Lower leg skin (tissue), 4 donors: Measurements from ENCODE around the gene HMCES. TPM values are rescaled to one million over a fixed set of nuclear protein-coding genes. Genes with fewer than 3 reads are reported as not detected.

ENCODE experiments used
- DNase-seq, 2 donors: peaks; one replicate each; pipeline ENCODE4 v3.0.0-alpha.2; 2019; ENCODE audit warnings: low spot score in 2 of 2
- H3K4me3 ChIP-seq: fragments of 200-600 bp; sonication (generic); 2 replicates; pipeline ENCODE4 v1.5.1; 2017; ENCODE audit warnings: mild to moderate bottlenecking, low read depth; ENCODE audit not compliant: poor library complexity, severe bottlenecking
- CTCF ChIP-seq, 3 donors: fragments of 450-650 bp; IDR thresholded peaks; one replicate each; pipeline ENCODE4 v1.5.1; 2016; ENCODE audit warnings: antibody characterized with exemption in 3 of 3, mild to moderate bottlenecking in 3 of 3, moderate library complexity in 2 of 3
- POLR2A ChIP-seq, 2 donors: fragments of 450-650 bp; IDR thresholded peaks; one replicate each; pipeline ENCODE4 v1.6.1; 2016 to 2017; ENCODE audit warnings: antibody characterized with exemption in 2 of 2, mild to moderate bottlenecking in 1 of 2, moderate library complexity in 1 of 2
- WGBS, 2 donors: methylation state at CpG; one replicate each; pipeline ENCODE4 v1.1.5; 2018; 5-methylcytosine and 5-hydroxymethylcytosine counted together
- intact Hi-C: fragments of 100-400 bp; cut with DNase I; formaldehyde crosslinking; loops from one replicate; pipeline ENCODE4 v1.15.0; 2023; ENCODE audit warnings: low total_unique reads
- total RNA-seq, 4 donors: library from RNA; depleted of rRNA; stranded (reverse); fragments of >200 nt; gene quantifications; one replicate each; pipeline ENCODE4 v1.1.0, GENCODE V29; 2016

The HMCES gene
- total RNA-seq, 4 donors from 2014 or later, result 25.2 to 34.9 (median 34.4) TPM

DNA sequence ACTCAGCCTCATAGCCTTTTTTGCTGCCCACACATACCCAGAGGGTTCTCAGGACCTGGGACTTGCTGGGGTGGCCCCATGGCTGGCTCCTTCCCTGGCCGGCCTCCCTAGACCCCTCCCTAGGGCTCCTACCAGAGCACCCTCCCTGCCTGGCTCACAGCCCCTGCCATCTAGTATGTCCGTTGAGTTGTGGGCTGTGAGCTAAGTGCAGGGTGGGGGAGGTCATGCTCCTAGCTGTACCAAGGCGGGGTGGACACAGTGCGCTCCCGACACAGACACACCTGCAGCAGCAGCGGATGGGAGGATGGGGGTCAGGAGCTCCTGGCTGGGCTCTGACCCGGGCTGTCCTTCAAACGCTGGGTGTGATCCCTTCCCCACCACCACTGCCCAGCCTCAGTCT is 41.6 kb downstream of the HMCES start:
- DNase-seq, result no peak
- TF ChIP-seq POLR2A (IDR thresholded peaks at IDR 0.05), result no peak
- no peak for TF ChIP-seq CTCF (IDR thresholded peaks at IDR 0.05)
- no peak overlapping the region for H3K4me3 ChIP-seq
- intact Hi-C loops, result no loop called here
- 95 to 97% methylated on average over 6 to 7 of the region's 8 CpGs for WGBS, 2 donors

GRCh38 chr3:129320825-129321487 is 42.3 kb downstream of the HMCES start:
- no peak for DNase-seq
- TF ChIP-seq POLR2A (IDR thresholded peaks at IDR 0.05) (no peak), CTCF (IDR thresholded peaks at IDR 0.05) (no peak)
- 89 to 97% methylated on average over 7 of the region's 7 CpGs for WGBS, 2 donors
- intact Hi-C loops, result no loop called here
- H3K4me3 ChIP-seq, result no peak overlapping the region

DNA sequence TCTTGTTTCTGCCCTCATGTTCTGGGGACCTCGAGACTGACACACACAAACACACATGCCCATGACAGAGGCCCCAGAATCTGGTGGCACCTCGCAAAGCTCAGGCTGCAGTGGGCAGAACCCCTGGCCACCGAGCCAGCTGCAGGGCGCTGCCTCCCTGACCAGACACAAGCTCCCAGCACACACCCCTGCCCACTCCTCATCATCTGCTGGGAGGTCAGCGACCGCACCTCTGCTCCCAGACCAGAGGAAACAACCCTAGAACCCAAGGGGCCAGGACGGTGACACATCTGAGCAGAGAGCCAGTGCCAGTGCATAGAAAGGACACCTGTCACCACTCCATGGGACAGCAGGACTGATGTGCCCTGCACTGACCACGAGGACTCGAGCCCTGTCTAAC is 43.2 kb downstream of the HMCES start:
- intact Hi-C loops, result no loop called here
- 95 to 96% methylated on average over 9 of the region's 9 CpGs for WGBS, 2 donors
- TF ChIP-seq CTCF (IDR thresholded peaks at IDR 0.05), result no peak
- TF ChIP-seq POLR2A (IDR thresholded peaks at IDR 0.05), result no peak
- DNase-seq, result no peak
- H3K4me3 ChIP-seq, result no peak overlapping the region

DNA sequence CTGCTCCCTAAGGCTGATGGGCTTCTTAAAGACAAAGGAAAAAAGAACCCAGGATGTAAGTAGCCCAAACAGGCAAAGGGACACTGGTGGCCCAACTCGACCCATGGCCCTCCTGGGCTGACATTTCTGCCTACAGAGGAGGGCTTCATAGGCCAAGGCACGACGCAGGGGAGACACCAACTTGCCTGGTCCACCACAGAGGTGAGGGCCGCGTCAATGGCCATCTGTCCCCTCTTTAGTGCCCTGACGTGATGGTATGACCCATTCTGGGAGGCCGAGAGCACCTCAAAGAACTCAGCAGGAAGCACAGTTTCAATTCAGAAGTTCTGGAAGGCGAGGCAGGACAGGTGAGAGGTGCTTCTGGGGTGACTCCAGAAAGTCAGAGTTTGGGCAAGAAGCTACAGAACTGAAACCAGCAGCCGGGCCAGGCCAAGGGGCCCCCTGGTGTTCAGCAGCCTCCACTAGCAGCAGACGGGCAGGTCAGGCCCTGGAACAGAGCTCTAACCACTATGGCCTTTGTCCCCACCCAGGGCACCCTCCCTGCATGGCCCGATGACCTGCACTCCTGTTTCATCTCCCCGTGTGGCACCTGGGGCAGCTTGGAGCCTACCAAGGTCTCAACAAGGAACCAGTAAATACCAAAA is 45.1 kb downstream of the HMCES start:
- no peak overlapping the region for H3K4me3 ChIP-seq
- WGBS, 2 donors, result 88 to 89% methylated on average over 12 of the region's 12 CpGs
- TF ChIP-seq POLR2A (IDR thresholded peaks at IDR 0.05) (no peak), CTCF (IDR thresholded peaks at IDR 0.05) (no peak)
- intact Hi-C loops, result no loop called here
- DNase-seq, result no peak

- DNase-seq, result no peak
- no peak for TF ChIP-seq POLR2A (IDR thresholded peaks at IDR 0.05)
- no peak for TF ChIP-seq CTCF (IDR thresholded peaks at IDR 0.05)
- no peak overlapping the region for H3K4me3 ChIP-seq
- WGBS, 2 donors, result 92 to 98% methylated on average over 12 of the region's 12 CpGs
- intact Hi-C loops, result no loop called here
Observed at GRCh38 chr3:129324855-129325254, 46.2 kb downstream of the HMCES start.
